SK-N-SH (cell line): ENCODE measurements around the gene FLT3LG. TPM values are rescaled to one million over a fixed set of nuclear protein-coding genes. Genes with fewer than 3 reads are reported as not detected.

Experiments used
- CTCF ChIA-PET: fragments of 300-600, 350-600 bp; formaldehyde crosslinking; extraction: SDS; loops from one replicate; lab custom pipeline; 2021; lab: Yijun Ruan, JAX
- POLR2A ChIA-PET: fragments of 350-600 bp; sonication (Branson Sonifier 250); formaldehyde crosslinking; extraction: SDS; loops from one replicate; lab custom pipeline; 2020; ENCODE audit warnings: antibody characterized with exemption, inconsistent platforms; lab: Yijun Ruan, JAX
- DNase-seq: peaks from one replicate; pipeline ENCODE4 v3.0.0; 2012
- H2AFZ ChIP-seq: fragments of 200-600 bp; sonication (generic); 2 replicates; pipeline ENCODE4 v1.8.1; 2016; ENCODE audit warnings: antibody characterized with exemption, mild to moderate bottlenecking, low read depth
- H3F3A ChIP-seq: fragments of 200-600 bp; sonication (generic); replicated peaks from 2 replicates; pipeline ENCODE3; 2016; ENCODE audit warnings: antibody characterized with exemption, mild to moderate bottlenecking; ENCODE audit not compliant: insufficient read depth
- H3K27ac ChIP-seq, 2 experiments: fragments of 200-500 bp in 1 of 2; fragments of 200-600 bp in 1 of 2; sonication (Bioruptor generic) in 1 of 2; sonication (generic), shearing (Covaris generic) in 1 of 2; 2 replicates each; pipeline versions ENCODE4 v1.5.1 to v1.6.1; 2014 to 2016; ENCODE audit warnings: low read depth in 2 of 2, inconsistent platforms in 1 of 2, low read length in 1 of 2, mild to moderate bottlenecking in 1 of 2, mixed read lengths in 1 of 2
- H3K27me3 ChIP-seq: fragments of 200-600 bp; sonication (generic), shearing (Covaris generic); 2 replicates; pipeline ENCODE4 v1.6.1; 2016; ENCODE audit warnings: mixed run types; ENCODE audit not compliant: insufficient read depth
- H3K36me3 ChIP-seq, 2 experiments: fragments of 200-500 bp in 1 of 2; fragments of 200-600 bp in 1 of 2; sonication (Bioruptor generic) in 1 of 2; sonication (generic) in 1 of 2; replicated peaks in 1 of 2; 2 replicates each; pipeline versions ENCODE3 to v1.5.1; 2014 to 2016; ENCODE audit warnings: low read length in 1 of 2, mild to moderate bottlenecking in 1 of 2; ENCODE audit not compliant: insufficient read depth in 2 of 2, control insufficient read depth in 1 of 2
- H3K4me1 ChIP-seq, 2 experiments: fragments of 200-500 bp in 1 of 2; fragments of 200-600 bp in 1 of 2; sonication (Bioruptor generic) in 1 of 2; sonication (generic), shearing (Covaris generic) in 1 of 2; 2 replicates each; pipeline versions ENCODE4 v1.5.1 to v1.6.1; 2014 to 2016; ENCODE audit warnings: low read depth in 1 of 2, low read length in 1 of 2, mixed run types in 1 of 2; ENCODE audit not compliant: insufficient read depth in 2 of 2, control insufficient read depth in 1 of 2
- H3K4me2 ChIP-seq: fragments of 200-600 bp; sonication (generic), shearing (Covaris generic); 2 replicates; pipeline ENCODE4 v1.6.1; 2017; ENCODE audit warnings: mixed run types
- H3K4me3 ChIP-seq, 2 experiments: fragments of 200-500 bp in 1 of 2; fragments of 200-600 bp in 1 of 2; sonication (Bioruptor generic) in 1 of 2; sonication (generic), shearing (Covaris generic) in 1 of 2; 2 replicates each; pipeline versions ENCODE4 v1.5.1 to v1.8.1; 2014 to 2016; ENCODE audit warnings: low read depth in 2 of 2, inconsistent platforms in 1 of 2, low read length in 1 of 2, mild to moderate bottlenecking in 1 of 2, mixed read lengths in 1 of 2, moderate library complexity in 1 of 2
- H3K79me2 ChIP-seq: fragments of 200-600 bp; sonication (generic); 2 replicates; pipeline ENCODE4 v1.8.1; 2017; ENCODE audit warnings: mild to moderate bottlenecking; ENCODE audit not compliant: insufficient read depth
- H3K9ac ChIP-seq: fragments of 200-600 bp; sonication (generic); 2 replicates; pipeline ENCODE4 v1.6.1; 2017; ENCODE audit warnings: mixed run types
- H3K9me2 ChIP-seq: fragments of 200-600 bp; sonication (generic); 2 replicates; pipeline ENCODE4 v1.6.1; 2017; ENCODE audit warnings: mixed run types
- H3K9me3 ChIP-seq: fragments of 200-600 bp; sonication (generic); 2 replicates; pipeline ENCODE4 v1.6.1; 2017; ENCODE audit warnings: mixed run types, mild to moderate bottlenecking, moderate library complexity
- H4K20me1 ChIP-seq: fragments of 200-600 bp; sonication (generic); 2 replicates; pipeline ENCODE4 v1.6.1; 2017; ENCODE audit warnings: mild to moderate bottlenecking, mixed run types; ENCODE audit not compliant: insufficient read depth
- ELF1 ChIP-seq: IDR thresholded peaks from 2 replicates; pipeline ENCODE4 v1.4.0; 2012
- FOSL2 ChIP-seq: IDR thresholded peaks from 2 replicates; pipeline ENCODE4 v1.4.0; 2012; ENCODE audit warnings: low read depth, mild to moderate bottlenecking, moderate library complexity, borderline replicate concordance
- FOXJ3 ChIP-seq: sonication (generic); formaldehyde crosslinking; IDR thresholded peaks from 2 replicates; pipeline ENCODE4 v1.5.1; 2020; ENCODE audit warnings: mild to moderate bottlenecking, missing genetic modification reagents
- FOXM1 ChIP-seq: IDR thresholded peaks from 2 replicates; pipeline ENCODE4 v1.4.0; 2012; ENCODE audit warnings: low read depth, mild to moderate bottlenecking
- GABPA ChIP-seq: IDR thresholded peaks from 2 replicates; pipeline ENCODE4 v1.4.0; 2012; ENCODE audit warnings: low read depth, mild to moderate bottlenecking
- MXI1 ChIP-seq: IDR thresholded peaks from 2 replicates; pipeline ENCODE4 v1.6.1; 2012; ENCODE audit warnings: mild to moderate bottlenecking, low read depth, low read length, improper control_type of control experiment
- RCOR1 ChIP-seq: fragments of 150-350 bp; IDR thresholded peaks from 2 replicates; pipeline ENCODE4 v1.6.1; 2017; ENCODE audit warnings: antibody characterized with exemption, low read length
- SIN3A ChIP-seq: IDR thresholded peaks from 2 replicates; pipeline ENCODE4 v1.6.1; 2012; ENCODE audit warnings: low read depth, mild to moderate bottlenecking, low read length, moderate library complexity, borderline replicate concordance
- SMC3 ChIP-seq: IDR thresholded peaks from 2 replicates; pipeline ENCODE4 v1.6.1; 2012; ENCODE audit warnings: low read depth, low read length, improper control_type of control experiment
- YY1 ChIP-seq: IDR thresholded peaks from 2 replicates; pipeline ENCODE4 v1.4.0; 2012; ENCODE audit warnings: low read depth, mild to moderate bottlenecking
- WGBS: methylation state at CpG from one replicate; pipeline ENCODE4 v1.1.6; 2017; ENCODE audit warnings: low lambda C conversion rate; 5-methylcytosine and 5-hydroxymethylcytosine counted together
- polyA plus RNA-seq, 3 experiments: library from polyadenylated mRNA; depleted of rRNA; stranded (reverse); fragments of >200 nt; gene quantifications; 2 replicates each; pipeline ENCODE4 v1.2.3, GENCODE V29; 2012
- TF ChIP-seq, protein P1 (sequence below): IDR thresholded peaks from 2 replicates; pipeline ENCODE4; 2012
- TF ChIP-seq, protein P2 (sequence below): IDR thresholded peaks from 2 replicates; pipeline ENCODE4 v1.4.0; 2012; ENCODE audit warnings: low read depth, borderline replicate concordance
- TF ChIP-seq, protein P3 (sequence below): fragments of 150-350 bp; IDR thresholded peaks from 2 replicates; pipeline ENCODE4 v1.6.1; 2016; ENCODE audit warnings: mild to moderate bottlenecking, low read depth, low read length
- TF ChIP-seq, protein P4 (sequence below): fragments of 150-350 bp; IDR thresholded peaks from 2 replicates; pipeline ENCODE4 v1.6.1; 2017; ENCODE audit warnings: antibody characterized with exemption, low read length, low read depth, borderline replicate concordance

Gene FLT3LG
- polyA plus RNA-seq, 1 of the 3 experiments (the other 2 are of a cell fraction): 6.4 TPM

DNA sequence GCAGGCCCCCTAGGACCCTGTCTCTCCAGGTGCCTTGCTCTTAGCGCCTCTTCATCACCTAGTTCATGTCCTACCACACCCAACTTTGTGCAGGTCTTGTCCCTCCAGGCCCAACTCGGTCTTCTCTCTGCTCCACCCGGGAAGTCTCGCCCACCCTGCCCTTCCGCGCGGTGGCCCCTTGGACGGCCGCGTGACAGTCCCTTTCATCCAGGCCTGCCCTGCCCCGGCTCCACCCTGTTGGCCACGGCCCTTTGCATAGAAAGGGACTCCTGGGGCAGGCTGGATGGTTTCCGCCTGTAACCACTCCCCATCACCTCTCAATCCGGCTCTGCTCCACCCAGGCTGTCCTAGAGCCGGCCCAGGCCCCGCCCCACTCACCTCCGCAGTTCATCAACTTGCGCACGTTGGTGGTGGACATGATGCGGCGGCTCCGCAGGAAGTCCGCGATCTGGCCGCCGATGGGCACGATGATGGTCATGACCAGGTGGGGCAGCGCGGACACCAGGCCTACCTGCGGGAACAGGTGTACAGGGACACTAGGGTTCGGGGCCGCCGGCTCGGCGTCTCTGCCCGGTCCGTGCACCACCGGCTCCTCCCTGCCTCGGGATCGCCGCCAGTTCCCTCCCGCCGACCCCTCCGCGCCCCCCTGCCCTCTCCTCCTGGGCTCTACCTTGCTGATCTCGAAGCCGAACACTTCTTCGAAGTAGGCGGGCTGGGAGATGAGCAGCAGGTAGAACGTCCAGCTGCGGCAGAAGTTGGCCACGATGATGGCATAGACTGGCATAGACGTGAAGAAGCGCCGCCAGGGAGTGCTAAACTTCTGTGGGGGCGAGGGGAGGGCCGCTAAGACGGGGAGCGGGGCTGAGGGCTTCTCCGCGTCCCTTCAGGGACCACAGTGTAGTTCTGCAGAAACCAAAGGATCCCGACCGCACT is 41.6 kb upstream of the FLT3LG start:
- H3K4me2 ChIP-seq: no peak overlapping the region
- H3K36me3 ChIP-seq: no peaks in the 10 kb centered on the region
- no peaks in the 10 kb centered on the region for H3K79me2 ChIP-seq
- TF ChIP-seq FOXM1: no peak
- TF ChIP-seq SMC3: no peak
- TF ChIP-seq FOSL2: no peak
- no peak for TF ChIP-seq MXI1
- no peak for TF ChIP-seq RCOR1
- TF ChIP-seq, protein P1, sequence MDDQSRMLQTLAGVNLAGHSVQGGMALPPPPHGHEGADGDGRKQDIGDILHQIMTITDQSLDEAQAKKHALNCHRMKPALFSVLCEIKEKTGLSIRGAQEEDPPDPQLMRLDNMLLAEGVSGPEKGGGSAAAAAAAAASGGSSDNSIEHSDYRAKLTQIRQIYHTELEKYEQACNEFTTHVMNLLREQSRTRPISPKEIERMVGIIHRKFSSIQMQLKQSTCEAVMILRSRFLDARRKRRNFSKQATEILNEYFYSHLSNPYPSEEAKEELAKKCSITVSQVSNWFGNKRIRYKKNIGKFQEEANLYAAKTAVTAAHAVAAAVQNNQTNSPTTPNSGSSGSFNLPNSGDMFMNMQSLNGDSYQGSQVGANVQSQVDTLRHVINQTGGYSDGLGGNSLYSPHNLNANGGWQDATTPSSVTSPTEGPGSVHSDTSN: no peak
- TF ChIP-seq SIN3A: no peak
- TF ChIP-seq, protein P2, sequence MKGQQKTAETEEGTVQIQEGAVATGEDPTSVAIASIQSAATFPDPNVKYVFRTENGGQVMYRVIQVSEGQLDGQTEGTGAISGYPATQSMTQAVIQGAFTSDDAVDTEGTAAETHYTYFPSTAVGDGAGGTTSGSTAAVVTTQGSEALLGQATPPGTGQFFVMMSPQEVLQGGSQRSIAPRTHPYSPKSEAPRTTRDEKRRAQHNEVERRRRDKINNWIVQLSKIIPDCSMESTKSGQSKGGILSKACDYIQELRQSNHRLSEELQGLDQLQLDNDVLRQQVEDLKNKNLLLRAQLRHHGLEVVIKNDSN: no peak
- TF ChIP-seq GABPA: no peak
- no peak for TF ChIP-seq FOXJ3 (CRISPR knock-in tag)
- TF ChIP-seq, protein P3, sequence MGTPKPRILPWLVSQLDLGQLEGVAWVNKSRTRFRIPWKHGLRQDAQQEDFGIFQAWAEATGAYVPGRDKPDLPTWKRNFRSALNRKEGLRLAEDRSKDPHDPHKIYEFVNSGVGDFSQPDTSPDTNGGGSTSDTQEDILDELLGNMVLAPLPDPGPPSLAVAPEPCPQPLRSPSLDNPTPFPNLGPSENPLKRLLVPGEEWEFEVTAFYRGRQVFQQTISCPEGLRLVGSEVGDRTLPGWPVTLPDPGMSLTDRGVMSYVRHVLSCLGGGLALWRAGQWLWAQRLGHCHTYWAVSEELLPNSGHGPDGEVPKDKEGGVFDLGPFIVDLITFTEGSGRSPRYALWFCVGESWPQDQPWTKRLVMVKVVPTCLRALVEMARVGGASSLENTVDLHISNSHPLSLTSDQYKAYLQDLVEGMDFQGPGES: no peak
- no peak for TF ChIP-seq ELF1
- TF ChIP-seq, protein P4, sequence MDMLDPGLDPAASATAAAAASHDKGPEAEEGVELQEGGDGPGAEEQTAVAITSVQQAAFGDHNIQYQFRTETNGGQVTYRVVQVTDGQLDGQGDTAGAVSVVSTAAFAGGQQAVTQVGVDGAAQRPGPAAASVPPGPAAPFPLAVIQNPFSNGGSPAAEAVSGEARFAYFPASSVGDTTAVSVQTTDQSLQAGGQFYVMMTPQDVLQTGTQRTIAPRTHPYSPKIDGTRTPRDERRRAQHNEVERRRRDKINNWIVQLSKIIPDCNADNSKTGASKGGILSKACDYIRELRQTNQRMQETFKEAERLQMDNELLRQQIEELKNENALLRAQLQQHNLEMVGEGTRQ: no peak
- no peak for TF ChIP-seq YY1
- no peak overlapping the region for H3K27ac ChIP-seq
- H3K4me3 ChIP-seq: no peak overlapping the region
- DNase-seq: no peak
- peaks cover 9% of the 10 kb centered on the region for H3F3A ChIP-seq
- 33% methylated on average over 35 of the region's 63 CpGs for WGBS
- H3K9me2 ChIP-seq: no peaks in the 10 kb centered on the region
- no peaks in the 10 kb centered on the region for H3K9me3 ChIP-seq
- POLR2A ChIA-PET: no interaction called here
- CTCF ChIA-PET: interaction anchor here (1.2 to 3.7 kb wide), 2 partner anchors 10 to 41 kb away, joined by 11 to 15 read pairs; no protein-coding TSS in a partner anchor
- H3K4me1 ChIP-seq: peaks cover 0 to 13% of the 10 kb centered on the region in 2 experiments; a peak in 1 of 4 replicates
- H3K9ac ChIP-seq: no peak overlapping the region
- no peak overlapping the region for H2AFZ ChIP-seq
- peaks cover 95% of the 10 kb centered on the region for H3K27me3 ChIP-seq
- no peaks in the 10 kb centered on the region for H4K20me1 ChIP-seq
